ENCODE measurements around the gene MORN2.

Gene MORN2

GRCh38 chr2:38889575-38889974, 13.8 kb downstream of the MORN2 start, which contains the start of gene ARHGEF33:
ARHGEF33 (plus strand) TSS chr2:38889875; CDS start chr2:38919448, 29,573 bp downstream.
- DNase-seq (ENCODE audit: low spot score): no peak

GRCh38 chr2:38892819-38893218, 17.0 kb downstream of the MORN2 start:
- no peak for DNase-seq (ENCODE audit: low spot score)

GRCh38 chr2:38898256-38898655, 22.5 kb downstream of the MORN2 start:
- DNase-seq (ENCODE audit: low spot score): no peak

GRCh38 chr2:38900726-38901125, 24.9 kb downstream of the MORN2 start:
- no peak for DNase-seq (ENCODE audit: low spot score)

- DNase-seq (ENCODE audit: low spot score): no peak
Observed at GRCh38 chr2:38905251-38905650, 29.5 kb downstream of the MORN2 start.

DNA sequence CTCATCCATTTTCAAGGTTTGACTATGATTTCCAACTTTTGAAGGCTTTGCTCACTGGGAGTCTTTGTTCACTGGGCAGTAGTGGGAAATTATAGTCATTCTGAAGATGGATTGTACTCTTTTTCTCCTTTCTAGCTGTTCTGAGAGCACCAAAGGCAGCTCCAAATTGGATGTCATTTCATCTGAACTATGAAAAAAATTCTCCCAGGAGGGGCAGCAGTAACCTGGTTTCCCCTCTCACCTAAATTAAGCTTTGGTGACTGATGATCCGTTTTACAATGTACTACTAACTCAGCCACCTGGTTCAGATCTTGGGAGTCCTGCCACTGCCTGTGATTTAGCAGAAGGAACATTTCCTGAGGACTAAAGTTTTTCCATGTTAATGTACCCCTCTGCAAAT, 31.5 kb downstream of the MORN2 start:
- no peak for DNase-seq (ENCODE audit: low spot score)

GRCh38 chr2:38907743-38908562, 32.2 kb downstream of the MORN2 start:
- no peak for DNase-seq (ENCODE audit: low spot score)

DNA sequence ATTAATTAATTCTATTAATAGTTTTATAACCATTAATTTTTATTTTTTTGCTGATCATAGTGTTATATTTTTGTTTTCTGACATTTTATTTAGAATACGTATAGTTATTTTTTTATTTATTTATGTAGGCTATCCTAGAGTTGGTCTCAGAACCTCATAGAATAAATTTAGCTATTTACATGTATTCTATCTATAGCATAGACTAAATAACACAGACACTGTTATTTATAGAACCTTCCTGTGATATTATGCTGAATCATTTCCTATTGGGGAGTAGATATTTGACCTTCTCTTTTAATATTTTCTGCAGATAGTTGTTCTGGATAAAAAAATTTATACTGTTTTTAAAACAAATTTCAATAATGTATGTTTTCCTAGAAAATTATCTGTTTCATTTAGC, 34.1 kb downstream of the MORN2 start:
- no peak for DNase-seq (ENCODE audit: low spot score)

GRCh38 chr2:38911191-38911590, 35.4 kb downstream of the MORN2 start:
- DNase-seq (ENCODE audit: low spot score): no peak

DNA sequence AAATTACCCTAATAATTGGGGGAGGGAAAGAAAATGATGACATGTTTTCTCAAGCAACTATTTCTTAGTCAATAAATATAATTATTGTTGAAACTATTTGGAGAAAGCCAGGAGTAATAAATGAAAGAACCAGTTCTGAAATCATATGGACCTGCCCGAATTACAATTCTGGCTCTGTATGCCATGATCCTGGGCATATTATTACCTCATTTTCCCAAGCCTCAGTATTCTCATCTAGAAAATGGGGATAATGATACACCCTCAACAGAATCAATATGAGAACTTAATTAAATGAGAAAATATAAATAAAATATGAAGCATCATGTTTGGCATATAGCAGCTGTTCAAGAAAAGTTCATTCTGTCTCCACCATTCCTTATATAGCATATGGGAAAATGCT, 36.8 kb downstream of the MORN2 start:
- DNase-seq (ENCODE audit: low spot score): no peak

DNA sequence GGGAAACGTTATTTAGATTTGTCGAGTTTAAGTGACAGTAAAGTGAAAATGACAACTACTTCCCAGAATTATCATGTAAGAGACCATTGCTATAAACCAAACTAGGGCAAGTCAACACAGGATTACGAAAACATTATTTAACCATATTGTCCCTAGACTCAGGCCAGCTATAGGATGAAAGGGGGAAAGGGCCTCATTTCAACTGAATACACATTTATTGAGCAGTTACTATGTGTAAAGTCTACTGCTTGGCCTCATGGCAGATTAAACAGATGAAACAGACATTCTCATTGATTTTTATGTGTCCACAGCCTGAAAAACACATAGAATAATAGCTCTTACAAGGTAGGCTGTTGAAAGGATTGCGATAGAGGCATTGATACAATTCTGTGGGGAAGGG, 46.6 kb downstream of the MORN2 start:
- DNase-seq (ENCODE audit: low spot score): no peak

DNA sequence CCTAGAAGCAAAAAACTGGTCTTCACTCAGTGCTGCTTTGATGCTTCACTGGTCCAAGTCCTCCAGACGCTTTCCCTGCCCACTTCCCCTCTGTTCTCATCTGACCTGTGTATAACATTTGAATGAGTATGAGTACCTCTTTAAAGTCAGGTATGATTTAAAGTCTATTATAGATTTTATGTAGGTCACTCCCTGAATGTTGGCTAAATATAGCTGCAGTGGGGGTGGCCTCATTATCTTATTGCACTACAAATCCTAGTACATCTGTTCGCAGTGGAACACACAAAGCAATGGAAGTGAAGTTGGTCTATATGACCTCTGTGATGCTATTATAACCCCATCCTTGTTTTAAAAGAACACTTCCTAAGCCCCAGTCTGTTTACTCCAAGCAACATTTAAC, 47.1 kb downstream of the MORN2 start:
- DNase-seq (ENCODE audit: low spot score): no peak

GRCh38 chr2:38925982-38926381, 50.2 kb downstream of the MORN2 start:
- no peak for DNase-seq (ENCODE audit: low spot score)

- no peak for DNase-seq (ENCODE audit: low spot score)
Observed at GRCh38 chr2:38930600-38930999, 54.8 kb downstream of the MORN2 start.

Measured in left forelimb (tissue), 1 donor.